HG03575 (cell line): ENCODE measurements around the gene IRF4.
"Not testable (repeated sequence)": the region's sequence is repeated elsewhere in the genome, so short reads cannot be mapped to it uniquely, and the experiment has no call there.

ENCODE experiments used
- ATAC-seq: cut with Tn5 transposase; IDR thresholded peaks from one replicate; pipeline ENCODE4 v1.9.1; 2021; ENCODE audit not compliant: unreplicated experiment, insufficient number of reproducible peaks, low FRiP score; ENCODE audit errors: extremely low read depth

IRF4 gene

DNA sequence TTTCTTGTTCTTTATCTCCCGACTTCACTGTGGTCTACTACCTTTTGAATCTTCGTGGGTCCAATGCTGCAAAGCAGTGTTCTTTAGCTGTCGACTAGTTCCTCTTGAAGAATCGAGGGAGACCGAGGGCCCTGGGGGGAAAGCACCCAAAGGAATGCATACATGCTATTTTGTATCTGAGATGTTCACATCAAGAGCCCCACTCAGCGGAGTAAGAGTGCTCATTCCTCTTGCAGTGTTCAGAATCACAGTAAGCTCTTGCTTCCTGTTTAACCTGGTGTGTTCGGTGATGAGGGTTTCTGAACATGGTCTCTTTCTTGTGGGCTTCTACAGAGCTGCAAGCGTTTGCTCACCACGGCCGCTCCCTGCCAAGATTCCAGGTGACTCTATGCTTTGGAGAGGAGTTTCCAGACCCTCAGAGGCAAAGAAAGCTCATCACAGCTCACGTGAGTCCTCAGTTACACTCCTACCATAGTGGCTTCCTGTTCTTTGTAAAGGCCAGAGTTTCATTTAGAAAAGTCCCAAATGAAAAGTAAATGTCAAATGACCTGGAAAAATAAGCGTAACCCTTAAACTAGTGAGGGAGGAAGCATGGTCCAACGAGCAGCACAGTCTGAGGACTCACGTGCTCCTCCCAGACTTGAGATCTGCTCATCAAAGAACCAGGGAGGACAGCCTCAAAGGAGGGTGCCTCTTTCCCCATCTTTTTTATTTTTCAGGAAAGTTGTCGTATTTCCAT, 13.3 kb downstream of the IRF4 start:
- no peak for ATAC-seq

DNA sequence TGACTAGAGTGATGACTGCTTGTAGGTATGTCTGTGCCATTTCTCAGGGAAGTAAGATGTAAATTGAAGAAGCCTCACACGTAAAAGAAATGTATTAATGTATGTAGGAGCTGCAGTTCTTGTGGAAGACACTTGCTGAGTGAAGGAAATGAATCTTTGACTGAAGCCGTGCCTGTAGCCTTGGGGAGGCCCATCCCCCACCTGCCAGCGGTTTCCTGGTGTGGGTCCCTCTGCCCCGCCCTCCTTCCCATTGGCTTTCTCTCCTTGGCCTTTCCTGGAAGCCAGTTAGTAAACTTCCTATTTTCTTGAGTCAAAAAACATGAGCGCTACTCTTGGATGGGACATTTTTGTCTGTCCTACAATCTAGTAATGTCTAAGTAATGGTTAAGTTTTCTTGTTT, 16.6 kb downstream of the IRF4 start:
- ATAC-seq, result no peak

GRCh38 chr6:408599-409102, 17.1 kb downstream of the IRF4 start:
- ATAC-seq, result no peak

- ATAC-seq, result no peak
These were observed 17.9 kb downstream of the IRF4 start for GRCh38 chr6:409370-409972.

- ATAC-seq, result no peak
These were observed 19.2 kb downstream of the IRF4 start for GRCh38 chr6:410555-411395.

- no peak for ATAC-seq
These were observed 20.0 kb downstream of the IRF4 start for GRCh38 chr6:411402-412145.

DNA sequence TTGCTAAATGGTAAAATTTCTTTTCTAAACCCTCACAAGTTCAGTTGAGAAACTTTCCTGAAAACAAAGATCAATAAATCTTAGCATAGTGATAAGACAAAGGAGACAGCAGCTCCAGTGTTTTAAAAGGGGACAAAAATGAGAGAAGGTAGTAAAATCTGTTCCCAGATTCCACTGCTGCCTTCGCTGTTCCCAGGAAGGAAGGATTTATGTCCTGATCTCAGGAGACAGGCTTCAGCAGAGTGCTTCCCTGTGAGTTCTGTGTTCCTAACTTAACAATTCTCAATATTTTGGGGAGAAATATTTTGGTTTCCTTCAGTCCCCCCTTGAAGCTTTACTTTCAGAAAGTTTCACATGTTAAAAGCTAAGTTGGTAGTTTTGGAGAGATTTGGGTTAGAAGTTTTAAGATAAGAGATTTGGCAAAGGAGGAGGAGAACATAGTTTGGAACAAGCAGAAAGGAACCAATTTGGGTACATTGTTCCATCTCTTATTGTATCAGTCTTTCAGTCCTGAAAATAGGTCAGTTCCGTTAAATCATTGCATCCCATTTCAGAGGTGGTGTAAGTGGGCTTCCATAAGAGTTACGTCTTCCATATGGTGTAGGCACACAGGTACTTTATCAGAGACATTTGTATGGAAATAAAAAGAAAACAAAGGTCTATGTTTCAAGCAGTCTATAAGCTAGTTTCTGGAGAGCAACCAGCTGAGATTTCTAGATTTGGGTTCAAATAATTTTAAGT, 20.8 kb downstream of the IRF4 start:
- no peak for ATAC-seq

DNA sequence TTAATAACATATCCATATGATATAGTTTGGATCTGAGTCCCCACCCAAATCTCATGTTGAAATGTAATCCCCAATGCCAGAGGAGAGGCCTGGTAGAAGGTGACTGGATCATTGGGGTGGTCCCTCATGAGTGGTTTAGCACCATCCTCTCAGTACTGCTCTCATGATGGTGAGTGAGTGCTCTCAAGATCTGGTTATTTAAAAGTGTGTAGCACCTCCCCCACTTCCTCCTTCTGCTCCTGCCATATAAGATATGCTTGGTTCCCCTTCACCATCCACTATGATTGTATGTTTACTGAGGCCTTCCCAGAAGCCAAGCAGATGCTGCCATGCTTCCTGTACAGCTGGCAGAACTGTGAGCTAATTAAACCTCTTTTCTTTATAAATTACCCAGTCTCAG, 22.9 kb downstream of the IRF4 start:
- no peak for ATAC-seq

- no peak for ATAC-seq
These were observed 23.5 kb downstream of the IRF4 start for GRCh38 chr6:415087-415486.

DNA sequence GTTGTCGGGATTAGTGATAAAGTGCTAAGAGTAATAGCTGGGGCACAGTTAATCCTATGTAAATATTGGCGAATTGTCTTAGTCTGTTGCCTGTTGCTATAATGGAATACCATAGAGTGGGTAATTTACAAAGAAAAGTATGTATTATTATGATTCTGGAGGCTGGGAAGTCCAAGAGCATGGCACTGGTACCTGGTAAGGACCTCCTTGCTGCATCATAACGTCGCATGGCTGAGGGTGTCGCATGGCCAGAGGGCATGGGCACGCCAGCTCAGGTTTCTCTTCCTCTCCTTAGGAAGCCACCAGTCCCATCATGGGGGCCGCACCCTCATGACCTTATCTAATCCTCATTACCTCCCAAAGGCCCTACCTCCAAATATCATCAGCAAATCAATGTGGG, 29.7 kb downstream of the IRF4 start:
- no peak for ATAC-seq

DNA sequence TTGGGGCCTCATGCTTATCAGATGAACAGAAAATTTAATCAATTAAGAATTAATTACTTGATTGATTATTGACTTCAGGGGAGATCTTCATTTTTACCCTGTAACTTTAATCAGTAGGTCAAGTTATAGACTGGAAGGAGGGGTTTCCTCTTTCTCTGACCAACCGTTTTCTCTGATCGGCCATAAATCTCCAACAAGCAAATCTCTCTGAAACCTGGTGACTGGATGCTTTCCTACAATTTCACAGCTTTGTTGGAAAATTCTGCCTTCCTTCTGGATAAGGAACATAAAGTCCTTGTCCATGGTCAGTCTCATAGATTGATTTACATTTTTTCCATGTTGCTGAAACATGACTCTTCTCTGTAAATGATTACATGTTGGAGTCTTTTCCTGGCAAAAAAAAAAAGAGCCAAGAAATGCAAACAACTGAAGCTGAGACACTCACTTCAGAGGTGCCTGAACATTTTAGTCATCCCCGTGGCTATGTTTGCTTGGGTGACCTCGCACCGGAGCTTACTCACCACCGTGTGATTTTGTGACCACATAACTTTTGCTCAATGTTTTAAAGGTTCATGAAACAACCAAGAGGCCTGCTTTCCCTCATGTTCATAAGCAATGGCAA, 31.0 kb downstream of the IRF4 start:
- ATAC-seq, result no peak

GRCh38 chr6:423055-423798, 31.7 kb downstream of the IRF4 start:
- ATAC-seq, result no peak

DNA sequence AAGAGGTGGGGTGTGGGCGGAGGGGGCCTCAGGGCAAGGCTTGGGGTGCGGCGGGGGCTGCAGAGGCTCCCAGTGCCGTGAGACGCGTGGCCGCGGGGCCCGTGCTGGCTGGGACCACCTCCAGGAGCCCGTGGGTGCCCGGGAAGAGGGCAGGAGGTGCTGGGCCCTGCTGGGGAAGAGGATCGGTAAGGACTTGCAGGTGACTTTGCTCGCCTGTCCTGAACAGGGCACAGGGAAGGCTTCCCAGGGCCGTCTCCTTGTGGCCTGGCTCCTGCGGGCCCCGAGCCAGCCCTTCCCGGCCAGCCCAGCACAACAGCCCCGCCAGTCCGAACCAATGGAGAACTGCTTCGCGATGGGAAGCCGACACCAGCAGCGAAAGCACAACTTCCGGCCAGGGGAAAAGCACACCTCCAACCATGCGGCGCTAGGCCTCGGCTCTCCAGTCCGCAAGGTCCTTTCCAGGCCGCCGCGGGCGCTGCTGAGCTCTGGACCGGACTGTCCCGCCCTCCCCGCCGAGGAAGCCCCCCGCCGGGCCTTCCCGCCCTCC, 32.3 kb downstream of the IRF4 start:
- no peak for ATAC-seq

- ATAC-seq, result no peak
These were observed 33.3 kb downstream of the IRF4 start for GRCh38 chr6:424741-425417.

GRCh38 chr6:425418-425788, 33.9 kb downstream of the IRF4 start:
- ATAC-seq, result not testable (repeated sequence)

- ATAC-seq, result not testable (repeated sequence)
These were observed 34.7 kb downstream of the IRF4 start for GRCh38 chr6:426198-426738.
